Endothelial cell of umbilical vein (primary cell): Measurements from ENCODE around the gene PCED1B. TPM values are rescaled to one million over a fixed set of nuclear protein-coding genes. Genes with fewer than 3 reads are reported as not detected.

Experiments
- BruUV-seq: library from RNA; stranded (reverse); fragments of 400-500 nt; replicated peaks from 2 replicates; lab custom pipeline; 2021; lab: Mats Ljungman, UMichigan
- CTCF ChIA-PET: fragments of 300-600, 350-600 bp; sonication (Branson Sonifier 250); formaldehyde crosslinking; loops from one replicate; lab custom pipeline; 2021; ENCODE audit warnings: antibody characterized with exemption, inconsistent platforms; lab: Charles Lee
- POLR2A ChIA-PET: fragments of 300-600, 350-600 bp; sonication (Branson Sonifier 250); formaldehyde crosslinking; loops from one replicate; lab custom pipeline; 2021; ENCODE audit warnings: antibody characterized with exemption, inconsistent platforms; lab: Charles Lee
- DNase-seq: peaks from one replicate; pipeline ENCODE4 v3.0.0-alpha.2; 2011; ENCODE audit warnings: low read depth, low spot score
- FAIRE-seq: peaks from 2 replicates; lab custom pipeline; 2011; peaks lifted over from hg19 to GRCh38; lab: Jason Lieb, UNC
- H2AFZ ChIP-seq: 2 replicates; pipeline ENCODE4 v1.6.0; 2012; ENCODE audit warnings: low read depth, low read length, control low read depth, inconsistent platforms
- H3K27ac ChIP-seq: 2 replicates; pipeline ENCODE4 v1.5.1; 2011; ENCODE audit warnings: low read depth, mild to moderate bottlenecking, control low read depth, low read length, moderate library complexity; ENCODE audit not compliant: insufficient read depth
- H3K27me3 ChIP-seq, 2 experiments: 2 replicates each; pipeline versions ENCODE4 v1.6.0 to v1.6.1; 2011; ENCODE audit warnings: low read length in 2 of 2, mixed read lengths in 1 of 2; ENCODE audit not compliant: control insufficient read depth in 2 of 2, insufficient read depth in 2 of 2
- H3K36me3 ChIP-seq, 2 experiments: 2 replicates in 1 of 2; 3 replicates in 1 of 2; pipeline ENCODE4 v1.5.1; 2011; ENCODE audit warnings: low read length in 2 of 2, mild to moderate bottlenecking in 1 of 2, moderate library complexity in 1 of 2; ENCODE audit not compliant: control insufficient read depth in 2 of 2, insufficient read depth in 2 of 2; ENCODE audit errors: extremely low read depth in 1 of 2
- H3K4me1 ChIP-seq: 3 replicates; pipeline ENCODE4 v1.5.1; 2011; ENCODE audit warnings: mild to moderate bottlenecking, low read length; ENCODE audit not compliant: control insufficient read depth, insufficient read depth; ENCODE audit errors: extremely low read depth
- H3K4me2 ChIP-seq: 2 replicates; pipeline ENCODE4 v1.6.1; 2011; ENCODE audit warnings: low read length, control low read depth, mixed read lengths; ENCODE audit not compliant: insufficient read depth
- H3K4me3 ChIP-seq, 3 experiments: fragments of 200-600 bp in 1 of 3; sonication (generic), shearing (Covaris generic) in 1 of 3; replicated peaks in 1 of 3; 2 replicates each; pipeline ENCODE4 v1.5.1; 2011 to 2016; ENCODE audit warnings: control low read depth in 3 of 3, low read length in 3 of 3, mild to moderate bottlenecking in 2 of 3, inconsistent platforms in 1 of 3, low read depth in 1 of 3, moderate library complexity in 1 of 3; ENCODE audit not compliant: insufficient read depth in 1 of 3
- H3K79me2 ChIP-seq: 2 replicates; pipeline ENCODE4 v1.6.0; 2012; ENCODE audit warnings: low read length, inconsistent platforms; ENCODE audit not compliant: control insufficient read depth, insufficient read depth
- H3K9ac ChIP-seq: replicated peaks from 2 replicates; pipeline ENCODE3; 2011; ENCODE audit warnings: low read length, control low read depth; ENCODE audit not compliant: insufficient read depth; ENCODE audit errors: extremely low read depth
- H3K9me1 ChIP-seq: replicated peaks from 3 replicates; pipeline ENCODE4 v1.6.0; 2011; ENCODE audit warnings: mild to moderate bottlenecking, low read length; ENCODE audit not compliant: control insufficient read depth, insufficient read depth; ENCODE audit errors: extremely low read depth
- H3K9me3 ChIP-seq: replicated peaks from 2 replicates; pipeline ENCODE4 v1.5.1; 2012; ENCODE audit warnings: low read length, inconsistent platforms; ENCODE audit not compliant: control insufficient read depth, insufficient read depth
- H4K20me1 ChIP-seq: replicated peaks from 2 replicates; pipeline ENCODE3; 2011; ENCODE audit warnings: mild to moderate bottlenecking, low read length; ENCODE audit not compliant: control insufficient read depth, insufficient read depth; ENCODE audit errors: extremely low read depth
- EZH2 ChIP-seq: IDR thresholded peaks from 2 replicates; pipeline ENCODE4 v1.6.1; 2012; ENCODE audit warnings: borderline replicate concordance, low read depth, mild to moderate bottlenecking, moderate library complexity, low read length, inconsistent platforms; ENCODE audit not compliant: severe bottlenecking
- FOS ChIP-seq: IDR thresholded peaks from 2 replicates; pipeline ENCODE4 v1.6.1; 2011; ENCODE audit warnings: mild to moderate bottlenecking, low read length, moderate library complexity, borderline replicate concordance; ENCODE audit not compliant: insufficient read depth
- GATA2 ChIP-seq: IDR thresholded peaks from 2 replicates; pipeline ENCODE4 v1.7.0; 2011; ENCODE audit warnings: low read depth, mild to moderate bottlenecking, moderate library complexity, mixed read lengths, low read length; ENCODE audit not compliant: insufficient read length, insufficient read depth
- JUN ChIP-seq: IDR thresholded peaks from 2 replicates; pipeline ENCODE4 v1.6.1; 2011; ENCODE audit warnings: borderline replicate concordance, low read depth; ENCODE audit not compliant: insufficient read length, insufficient read depth
- MYC ChIP-seq: IDR thresholded peaks from one replicate; pipeline ENCODE4 v1.6.1; 2011; ENCODE audit warnings: mild to moderate bottlenecking, low read depth, low read length
- POLR2A ChIP-seq: IDR thresholded peaks from 2 replicates; pipeline ENCODE4 v1.6.1; 2012; ENCODE audit warnings: low read depth, mild to moderate bottlenecking, control low read depth, low read length
- POLR2AphosphoS5 ChIP-seq: IDR thresholded peaks from 2 replicates; pipeline ENCODE4 v1.6.1; 2012; ENCODE audit warnings: low read depth, mild to moderate bottlenecking, control low read depth, low read length, moderate library complexity; ENCODE audit not compliant: insufficient read depth
- dilution Hi-C: fragments of 300-500 bp; cut with MboI; formaldehyde crosslinking; loops from one replicate; pipeline ENCODE4 v1.15.0; 2019; ENCODE audit warnings: low sequenced_read_pairs; ENCODE audit not compliant: extremely low pct_ligation_motif_present
- intact Hi-C: fragments of 100-400 bp; cut with micrococcal nuclease; formaldehyde crosslinking; loops from one replicate; pipeline ENCODE4 v1.10.0; 2022
- polyA plus RNA-seq, 4 experiments: library from polyadenylated mRNA; depleted of rRNA in 3 of 4; stranded (reverse) in 3 of 4; unstranded in 1 of 4; fragments of >200 nt; gene quantifications; 2 replicates each; pipeline versions ENCODE4 v1.2.1 to v1.2.3, GENCODE V29; 2011 to 2012; ENCODE audit warnings: missing spikeins in 1 of 4
- total RNA-seq: library from RNA; stranded (reverse); gene quantifications from 2 replicates; pipeline ENCODE4 v1.2.3, GENCODE V29; 2021
- TF ChIP-seq, protein P1 (sequence below): IDR thresholded peaks from 2 replicates; pipeline ENCODE4 v1.6.1; 2011; ENCODE audit not compliant: insufficient read depth, insufficient read length
- TF ChIP-seq, protein P2 (sequence below), 2 donors: IDR thresholded peaks; 1 replicate in 1 of 2; 2 replicates in 1 of 2; pipeline ENCODE4 v1.5.1; 2011; ENCODE audit warnings: low read length in 2 of 2, mild to moderate bottlenecking in 2 of 2, moderate library complexity in 2 of 2, control low read depth in 1 of 2, inconsistent platforms in 1 of 2, low read depth in 1 of 2; ENCODE audit not compliant: insufficient read depth in 1 of 2; ENCODE audit errors: extremely low read depth in 1 of 2

PCED1B gene
- total and polyA plus RNA-seq, 2 donors (not counting 3 experiments of a cell fraction or from before 2014, with no cell fraction given): 1.7 to 2.6 TPM

GRCh38 chr12:47112679-47113078 lies 33.3 kb downstream of the PCED1B start:
- H3K4me3 ChIP-seq: no peak overlapping the region
- H4K20me1 ChIP-seq: no peaks in the 10 kb centered on the region
- ChIA-PET POLR2A (no interaction called here), CTCF (interaction anchor here (0.6 to 1.4 kb wide), 4 partner anchors 11 to 285 kb away, joined by 3 to 4 read pairs (median 3); no protein-coding TSS in a partner anchor)
- dilution Hi-C loops (no loop called here), intact Hi-C loops (no loop called here)
- H3K4me2 ChIP-seq: no peak overlapping the region
- TF ChIP-seq MYC: no peak
- TF ChIP-seq POLR2A: no peak
- TF ChIP-seq FOS: no peak
- TF ChIP-seq POLR2AphosphoS5: no peak
- no peak for TF ChIP-seq GATA2
- TF ChIP-seq EZH2: no peak
- TF ChIP-seq, protein P1, sequence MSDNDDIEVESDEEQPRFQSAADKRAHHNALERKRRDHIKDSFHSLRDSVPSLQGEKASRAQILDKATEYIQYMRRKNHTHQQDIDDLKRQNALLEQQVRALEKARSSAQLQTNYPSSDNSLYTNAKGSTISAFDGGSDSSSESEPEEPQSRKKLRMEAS: no peak
- TF ChIP-seq, protein P2, sequence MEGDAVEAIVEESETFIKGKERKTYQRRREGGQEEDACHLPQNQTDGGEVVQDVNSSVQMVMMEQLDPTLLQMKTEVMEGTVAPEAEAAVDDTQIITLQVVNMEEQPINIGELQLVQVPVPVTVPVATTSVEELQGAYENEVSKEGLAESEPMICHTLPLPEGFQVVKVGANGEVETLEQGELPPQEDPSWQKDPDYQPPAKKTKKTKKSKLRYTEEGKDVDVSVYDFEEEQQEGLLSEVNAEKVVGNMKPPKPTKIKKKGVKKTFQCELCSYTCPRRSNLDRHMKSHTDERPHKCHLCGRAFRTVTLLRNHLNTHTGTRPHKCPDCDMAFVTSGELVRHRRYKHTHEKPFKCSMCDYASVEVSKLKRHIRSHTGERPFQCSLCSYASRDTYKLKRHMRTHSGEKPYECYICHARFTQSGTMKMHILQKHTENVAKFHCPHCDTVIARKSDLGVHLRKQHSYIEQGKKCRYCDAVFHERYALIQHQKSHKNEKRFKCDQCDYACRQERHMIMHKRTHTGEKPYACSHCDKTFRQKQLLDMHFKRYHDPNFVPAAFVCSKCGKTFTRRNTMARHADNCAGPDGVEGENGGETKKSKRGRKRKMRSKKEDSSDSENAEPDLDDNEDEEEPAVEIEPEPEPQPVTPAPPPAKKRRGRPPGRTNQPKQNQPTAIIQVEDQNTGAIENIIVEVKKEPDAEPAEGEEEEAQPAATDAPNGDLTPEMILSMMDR (IDR thresholded peaks at IDR 0.05; ENCODE audit: extremely low read depth in 1 of 2, insufficient read depth in 1 of 2, low read depth in 1 of 2, low read length in 2 of 2): no peak
- TF ChIP-seq JUN: no peak
- no peaks in the 10 kb centered on the region for H3K79me2 ChIP-seq
- no peaks in the 10 kb centered on the region for H3K27me3 ChIP-seq
- no peaks in the 10 kb centered on the region for H3K9me3 ChIP-seq
- no peaks in the 10 kb centered on the region for H3K4me1 ChIP-seq
- no peak overlapping the region for H3K9ac ChIP-seq
- no peaks in the 10 kb centered on the region for H3K9me1 ChIP-seq
- H3K27ac ChIP-seq: no peak overlapping the region
- FAIRE-seq (no peak), DNase-seq (no peak)
- no TSS peak for BruUV-seq
- no peaks in the 10 kb centered on the region for H3K36me3 ChIP-seq
- H2AFZ ChIP-seq: no peak overlapping the region
